Suprapubic skin (tissue), 4 donors: ENCODE measurements around the gene PLA2G3. TPM values are rescaled to one million over a fixed set of nuclear protein-coding genes. Genes with fewer than 3 reads are reported as not detected.
"Not testable (repeated sequence)": the region's sequence is repeated elsewhere in the genome, so short reads cannot be mapped to it uniquely, and the experiment has no call there.

Source experiments
- DNase-seq, 2 donors: peaks; one replicate each; pipeline ENCODE4 v3.0.0-alpha.2; 2019; ENCODE audit warnings: low spot score in 2 of 2
- H3K27ac ChIP-seq: fragments of 200-600 bp; sonication (generic); one replicate; pipeline ENCODE4 v1.5.1; 2019
- H3K27me3 ChIP-seq: fragments of 200-600 bp; sonication (generic); one replicate; pipeline ENCODE4 v1.5.1; 2019
- H3K36me3 ChIP-seq: fragments of 200-600 bp; sonication (generic); one replicate; pipeline ENCODE4 v1.5.1; 2019
- H3K4me1 ChIP-seq: fragments of 200-600 bp; sonication (generic); one replicate; pipeline ENCODE4 v1.5.1; 2019
- H3K4me3 ChIP-seq: fragments of 200-600 bp; sonication (generic); one replicate; pipeline ENCODE4 v1.5.1; 2019; ENCODE audit warnings: mild to moderate bottlenecking
- H3K9me3 ChIP-seq: fragments of 200-600 bp; sonication (generic); one replicate; pipeline ENCODE4 v1.5.1; 2019
- CTCF ChIP-seq, 2 donors: fragments of 200-600 bp in 1 of 2; fragments of 450-650 bp in 1 of 2; sonication (generic) in 1 of 2; IDR thresholded peaks; one replicate each; pipeline ENCODE4 v1.5.1; 2016 to 2019; ENCODE audit warnings: antibody characterized with exemption in 2 of 2, mild to moderate bottlenecking in 1 of 2, moderate library complexity in 1 of 2
- EP300 ChIP-seq: sonication (generic); formaldehyde crosslinking; IDR thresholded peaks from one replicate; pipeline ENCODE4 v1.6.1; 2017; ENCODE audit warnings: antibody characterized with exemption
- POLR2A ChIP-seq, 2 donors: fragments of 450-650 bp; IDR thresholded peaks; one replicate each; pipeline ENCODE4 v1.6.1; 2017; ENCODE audit warnings: antibody characterized with exemption in 2 of 2, mild to moderate bottlenecking in 2 of 2, moderate library complexity in 2 of 2
- POLR2AphosphoS5 ChIP-seq, 3 donors: sonication (generic); formaldehyde crosslinking; IDR thresholded peaks; one replicate each; pipeline ENCODE4 v1.6.1; 2017; ENCODE audit warnings: antibody characterized with exemption in 3 of 3
- WGBS: methylation state at CpG from one replicate; pipeline ENCODE4 v1.1.5; 2018; 5-methylcytosine and 5-hydroxymethylcytosine counted together
- total RNA-seq, 4 donors: library from RNA; depleted of rRNA; stranded (reverse); fragments of >200 nt; gene quantifications; one replicate each; pipeline ENCODE4 v1.1.0, GENCODE V29; 2016

Gene PLA2G3
- total RNA-seq, 4 donors from 2014 or later, result 3.1 to 9.5 (median 7.6) TPM

- H3K9me3 ChIP-seq, result no peaks in the 10 kb centered on the region
- H3K36me3 ChIP-seq, result peaks cover 72% of the 10 kb centered on the region
- no peak for TF ChIP-seq EP300
- no peak for TF ChIP-seq CTCF (IDR thresholded peaks at IDR 0.05)
- TF ChIP-seq POLR2AphosphoS5 (IDR thresholded peaks at IDR 0.05), result no peak
- no peak for TF ChIP-seq POLR2A (IDR thresholded peaks at IDR 0.05)
- 94% methylated on average over 30 of the region's 34 CpGs for WGBS
- H3K4me3 ChIP-seq, result no peak overlapping the region
- no peak for DNase-seq
- no peaks in the 10 kb centered on the region for H3K27me3 ChIP-seq
- H3K27ac ChIP-seq, result no peak overlapping the region
- H3K4me1 ChIP-seq, result peaks cover 30% of the 10 kb centered on the region
These were observed 40.2 kb downstream of the PLA2G3 start for GRCh38 chr22:31099841-31100761.

- WGBS, result 96% methylated on average over 6 of the region's 6 CpGs
- no peak for DNase-seq
- Histone ChIP-seq H3K27me3 (no peaks in the 10 kb centered on the region), H3K4me3 (no peak overlapping the region), H3K4me1 (peaks cover 24% of the 10 kb centered on the region), H3K9me3 (no peaks in the 10 kb centered on the region), H3K36me3 (peaks cover 70% of the 10 kb centered on the region), H3K27ac (peak overlapping the region; percentile 54)
- TF ChIP-seq EP300 (no peak), CTCF (IDR thresholded peaks at IDR 0.05) (no peak), POLR2AphosphoS5 (IDR thresholded peaks at IDR 0.05) (no peak), POLR2A (IDR thresholded peaks at IDR 0.05) (no peak)
These were observed 40.9 kb downstream of the PLA2G3 start for GRCh38 chr22:31099386-31099785.

GRCh38 chr22:31098632-31099110 lies 41.6 kb downstream of the PLA2G3 start:
- 81% methylated on average over 33 of the region's 36 CpGs for WGBS
- Histone ChIP-seq H3K27me3 (no peaks in the 10 kb centered on the region), H3K9me3 (no peaks in the 10 kb centered on the region), H3K4me1 (peaks cover 24% of the 10 kb centered on the region), H3K27ac (peak overlapping the region; percentile 54), H3K4me3 (no peak overlapping the region), H3K36me3 (peaks cover 74% of the 10 kb centered on the region)
- DNase-seq, result no peak
- TF ChIP-seq EP300, result no peak
- TF ChIP-seq POLR2A (IDR thresholded peaks at IDR 0.05), result no peak
- no peak for TF ChIP-seq POLR2AphosphoS5 (IDR thresholded peaks at IDR 0.05)
- TF ChIP-seq CTCF (IDR thresholded peaks at IDR 0.05), result no peak

- 86% methylated on average over 10 of the region's 10 CpGs for WGBS
- H3K27me3 ChIP-seq, result no peaks in the 10 kb centered on the region
- H3K9me3 ChIP-seq, result no peaks in the 10 kb centered on the region
- H3K36me3 ChIP-seq, result peaks cover 79% of the 10 kb centered on the region
- H3K27ac ChIP-seq, result no peak overlapping the region
- no peak for DNase-seq
- H3K4me3 ChIP-seq, result no peak overlapping the region
- peaks cover 20% of the 10 kb centered on the region for H3K4me1 ChIP-seq
- no peak for TF ChIP-seq EP300
- TF ChIP-seq POLR2AphosphoS5 (IDR thresholded peaks at IDR 0.05), result no peak
- TF ChIP-seq POLR2A (IDR thresholded peaks at IDR 0.05), result no peak
- no peak for TF ChIP-seq CTCF (IDR thresholded peaks at IDR 0.05)
These were observed 42.2 kb downstream of the PLA2G3 start for GRCh38 chr22:31097941-31098631.

- H3K4me3 ChIP-seq, H3K27me3 ChIP-seq, H3K27ac ChIP-seq, DNase-seq, H3K9me3 ChIP-seq: not testable (repeated sequence)
- H3K36me3 ChIP-seq, result peaks cover 83% of the 10 kb centered on the region
- WGBS, result 95% methylated on average over 5 of the region's 5 CpGs
- H3K4me1 ChIP-seq, result peaks cover 16% of the 10 kb centered on the region
These were observed 42.8 kb downstream of the PLA2G3 start for GRCh38 chr22:31097539-31097938.
